Neural progenitor cell (in vitro differentiated cells): Measurements from ENCODE around the gene FAM114A2.

ENCODE experiments used
- EZH2 ChIP-seq: fragments of 200-600 bp; sonication (generic); IDR thresholded peaks from 2 replicates; pipeline ENCODE4 v1.6.1; 2017; ENCODE audit warnings: antibody characterized with exemption, mild to moderate bottlenecking, moderate library complexity
- EZH2phosphoT487 ChIP-seq: fragments of 200-600 bp; sonication (generic); IDR thresholded peaks from 2 replicates; pipeline ENCODE4 v1.6.1; 2017; ENCODE audit warnings: antibody characterized with exemption
- TF ChIP-seq, protein P1 (sequence below): fragments of 200-600 bp; sonication (generic); IDR thresholded peaks from 2 replicates; pipeline ENCODE4 v1.5.1; 2017; ENCODE audit warnings: antibody characterized with exemption, mild to moderate bottlenecking

DNA sequence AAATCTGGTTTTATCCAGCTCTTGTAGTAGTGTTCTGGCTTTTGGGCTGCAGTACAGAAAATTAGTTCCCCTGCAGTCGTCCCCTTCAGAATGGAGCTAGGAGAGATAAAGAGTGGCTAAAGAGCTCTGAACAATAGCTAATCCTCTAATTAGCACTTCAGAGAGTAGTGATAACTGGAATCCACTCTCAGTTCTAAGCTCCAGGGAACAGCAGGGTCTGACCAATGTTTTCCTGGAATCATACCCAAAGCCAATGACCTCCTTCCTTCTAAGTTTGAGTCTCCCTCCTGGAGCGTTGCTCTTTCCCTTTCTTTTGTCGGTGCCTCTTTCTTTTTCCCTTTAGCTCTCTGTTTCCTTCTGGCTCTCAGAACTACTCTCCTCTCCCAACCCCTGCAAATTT lies 47.4 kb upstream of the FAM114A2 start:
- TF ChIP-seq EZH2 (no peak), EZH2phosphoT487 (peak; percentile 73)
- TF ChIP-seq, protein P1, sequence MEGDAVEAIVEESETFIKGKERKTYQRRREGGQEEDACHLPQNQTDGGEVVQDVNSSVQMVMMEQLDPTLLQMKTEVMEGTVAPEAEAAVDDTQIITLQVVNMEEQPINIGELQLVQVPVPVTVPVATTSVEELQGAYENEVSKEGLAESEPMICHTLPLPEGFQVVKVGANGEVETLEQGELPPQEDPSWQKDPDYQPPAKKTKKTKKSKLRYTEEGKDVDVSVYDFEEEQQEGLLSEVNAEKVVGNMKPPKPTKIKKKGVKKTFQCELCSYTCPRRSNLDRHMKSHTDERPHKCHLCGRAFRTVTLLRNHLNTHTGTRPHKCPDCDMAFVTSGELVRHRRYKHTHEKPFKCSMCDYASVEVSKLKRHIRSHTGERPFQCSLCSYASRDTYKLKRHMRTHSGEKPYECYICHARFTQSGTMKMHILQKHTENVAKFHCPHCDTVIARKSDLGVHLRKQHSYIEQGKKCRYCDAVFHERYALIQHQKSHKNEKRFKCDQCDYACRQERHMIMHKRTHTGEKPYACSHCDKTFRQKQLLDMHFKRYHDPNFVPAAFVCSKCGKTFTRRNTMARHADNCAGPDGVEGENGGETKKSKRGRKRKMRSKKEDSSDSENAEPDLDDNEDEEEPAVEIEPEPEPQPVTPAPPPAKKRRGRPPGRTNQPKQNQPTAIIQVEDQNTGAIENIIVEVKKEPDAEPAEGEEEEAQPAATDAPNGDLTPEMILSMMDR = no peak
